ENCODE data around the gene TIMM17A. TPM values are rescaled to one million over a fixed set of nuclear protein-coding genes. Genes with fewer than 3 reads are reported as not detected.

The TIMM17A gene
- total and polyA plus RNA-seq, 2 donors (not counting 1 experiment from before 2014, with no cell fraction given): 47.7 to 103 TPM

DNA sequence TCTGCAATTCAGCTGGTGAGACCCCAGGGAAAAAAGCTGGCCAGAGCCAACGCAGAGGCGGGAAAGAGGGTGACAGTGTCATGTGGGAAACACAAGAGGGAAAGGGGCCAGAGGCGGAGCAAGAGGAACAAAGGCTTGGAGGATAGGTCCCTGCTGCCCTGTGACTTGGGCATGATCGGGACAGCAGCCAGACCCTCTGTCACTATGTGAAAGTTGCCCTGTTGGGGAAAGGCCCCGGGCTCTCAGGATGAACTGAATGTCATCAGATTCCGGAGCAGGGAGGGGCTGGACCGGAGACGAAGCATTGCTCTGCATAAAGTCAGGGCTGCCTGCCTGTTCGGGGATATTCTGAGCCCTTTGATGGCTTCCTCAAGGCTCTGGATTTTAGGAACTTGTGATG is 49.4 kb downstream of the TIMM17A start:
- H3K27me3 ChIP-seq (ENCODE audit: control insufficient read depth, insufficient read depth, low read length): no peaks in the 10 kb centered on the region

DNA sequence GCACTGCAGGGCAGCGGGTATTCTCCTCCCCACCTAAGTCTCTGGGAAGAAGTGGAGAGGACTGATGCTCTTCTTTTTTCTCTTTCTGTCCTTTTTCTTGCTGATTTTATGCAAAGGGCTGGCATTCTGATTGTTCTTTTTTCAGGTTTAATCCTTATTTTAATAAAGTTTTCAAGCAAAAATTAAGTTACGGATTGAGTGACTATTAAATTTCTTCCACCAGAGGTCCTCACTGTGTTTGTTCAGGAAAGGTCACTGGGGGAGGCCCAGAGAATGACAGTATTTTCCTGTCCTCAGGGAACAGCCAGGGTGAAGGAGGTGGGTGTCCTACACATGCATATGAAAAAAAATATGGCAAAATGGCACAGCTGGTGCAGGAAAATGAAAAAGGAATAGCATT is 50.7 kb downstream of the TIMM17A start:
- DNase-seq (ENCODE audit: low read depth in 2 of 2): peak in 1 of 2 donors; percentile 40
- H3K36me3 ChIP-seq (ENCODE audit: control insufficient read depth, insufficient read depth, low read length): peaks cover 9% of the 10 kb centered on the region

More for the DNA sequence above, 49.4 kb downstream of the TIMM17A start:
- no peak for DNase-seq (ENCODE audit: low read depth in 2 of 2)
- Histone ChIP-seq H3K9me3 (ENCODE audit: control insufficient read depth, insufficient read depth, low read depth, low read length) (no peaks in the 10 kb centered on the region), H2AFZ (ENCODE audit: low read length) (no peak overlapping the region), H3K4me2 (ENCODE audit: extremely low read depth, insufficient read depth, low read length) (no peak overlapping the region), H3K4me1 (ENCODE audit: control insufficient read depth, extremely low read depth, insufficient read depth, low read length) (no peaks in the 10 kb centered on the region), H3K27ac (ENCODE audit: insufficient read depth, low read length) (no peak overlapping the region), H3K36me3 (ENCODE audit: control insufficient read depth, insufficient read depth, low read length) (peaks cover 11% of the 10 kb centered on the region), H3K79me2 (ENCODE audit: control insufficient read depth, insufficient read depth, low read length) (no peaks in the 10 kb centered on the region), H4K20me1 (ENCODE audit: control insufficient read depth, extremely low read depth, insufficient read depth, low read length) (no peaks in the 10 kb centered on the region), H3K9ac (ENCODE audit: insufficient read depth, low read length) (no peak overlapping the region), H3K4me3 (replicated peaks in 1 of 4; ENCODE audit: control extremely low read depth in 1 of 4, insufficient read depth in 1 of 4, low read depth in 3 of 4, low read length in 4 of 4) (no peak overlapping the region)
- TF ChIP-seq, protein P1, sequence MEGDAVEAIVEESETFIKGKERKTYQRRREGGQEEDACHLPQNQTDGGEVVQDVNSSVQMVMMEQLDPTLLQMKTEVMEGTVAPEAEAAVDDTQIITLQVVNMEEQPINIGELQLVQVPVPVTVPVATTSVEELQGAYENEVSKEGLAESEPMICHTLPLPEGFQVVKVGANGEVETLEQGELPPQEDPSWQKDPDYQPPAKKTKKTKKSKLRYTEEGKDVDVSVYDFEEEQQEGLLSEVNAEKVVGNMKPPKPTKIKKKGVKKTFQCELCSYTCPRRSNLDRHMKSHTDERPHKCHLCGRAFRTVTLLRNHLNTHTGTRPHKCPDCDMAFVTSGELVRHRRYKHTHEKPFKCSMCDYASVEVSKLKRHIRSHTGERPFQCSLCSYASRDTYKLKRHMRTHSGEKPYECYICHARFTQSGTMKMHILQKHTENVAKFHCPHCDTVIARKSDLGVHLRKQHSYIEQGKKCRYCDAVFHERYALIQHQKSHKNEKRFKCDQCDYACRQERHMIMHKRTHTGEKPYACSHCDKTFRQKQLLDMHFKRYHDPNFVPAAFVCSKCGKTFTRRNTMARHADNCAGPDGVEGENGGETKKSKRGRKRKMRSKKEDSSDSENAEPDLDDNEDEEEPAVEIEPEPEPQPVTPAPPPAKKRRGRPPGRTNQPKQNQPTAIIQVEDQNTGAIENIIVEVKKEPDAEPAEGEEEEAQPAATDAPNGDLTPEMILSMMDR (conservative IDR thresholded peaks at IDR 0.05 in 1 of 2, IDR thresholded peaks at IDR 0.05 in 1 of 2; ENCODE audit: low read depth in 1 of 2, low read length in 2 of 2): no peak
- no peak for TF ChIP-seq EZH2 (IDR thresholded peaks at IDR 0.05; ENCODE audit: low read length, missing control alignments)

DNA sequence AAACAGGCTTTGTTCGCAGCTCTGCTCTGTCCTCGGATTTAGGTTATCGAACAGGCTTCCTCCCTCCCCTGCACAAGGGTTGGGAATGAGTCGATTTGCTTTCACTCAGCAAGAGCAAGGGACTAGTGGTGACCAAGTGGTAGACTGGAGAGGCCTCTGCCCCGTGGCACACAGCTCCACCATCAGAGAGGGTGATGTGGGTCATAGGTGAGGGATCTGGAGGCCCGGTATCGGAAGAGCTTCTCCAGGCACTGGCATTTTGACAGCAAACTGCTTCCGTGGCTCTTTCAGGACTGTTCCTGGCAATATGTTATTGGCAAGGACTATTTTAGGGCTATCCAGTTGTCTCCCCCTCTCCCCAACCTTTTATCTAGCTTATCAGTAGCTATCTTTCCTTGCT is 52.0 kb downstream of the TIMM17A start:
- no peak for DNase-seq (ENCODE audit: low read depth in 2 of 2)

More for the DNA sequence above, 50.7 kb downstream of the TIMM17A start:
- H3K9me3 ChIP-seq (ENCODE audit: control insufficient read depth, insufficient read depth, low read depth, low read length): no peaks in the 10 kb centered on the region
- H3K4me1 ChIP-seq (ENCODE audit: control insufficient read depth, extremely low read depth, insufficient read depth, low read length): no peaks in the 10 kb centered on the region
- TF ChIP-seq EZH2 (IDR thresholded peaks at IDR 0.05; ENCODE audit: low read length, missing control alignments): no peak
- TF ChIP-seq, protein P1 (conservative IDR thresholded peaks at IDR 0.05 in 1 of 2, IDR thresholded peaks at IDR 0.05 in 1 of 2; ENCODE audit: low read depth in 1 of 2, low read length in 2 of 2): peak in 1 of 2 donors; percentile 42
- no peaks in the 10 kb centered on the region for H3K79me2 ChIP-seq (ENCODE audit: control insufficient read depth, insufficient read depth, low read length)
- no peak overlapping the region for H3K27ac ChIP-seq (ENCODE audit: insufficient read depth, low read length)
- no peaks in the 10 kb centered on the region for H4K20me1 ChIP-seq (ENCODE audit: control insufficient read depth, extremely low read depth, insufficient read depth, low read length)
- H3K27me3 ChIP-seq (ENCODE audit: control insufficient read depth, insufficient read depth, low read length): no peaks in the 10 kb centered on the region
- no peak overlapping the region for H3K4me2 ChIP-seq (ENCODE audit: extremely low read depth, insufficient read depth, low read length)
- H2AFZ ChIP-seq (ENCODE audit: low read length): no peak overlapping the region
- no peak overlapping the region for H3K9ac ChIP-seq (ENCODE audit: insufficient read depth, low read length)
- H3K4me3 ChIP-seq (replicated peaks in 1 of 4; ENCODE audit: control extremely low read depth in 1 of 4, insufficient read depth in 1 of 4, low read depth in 3 of 4, low read length in 4 of 4): no peak overlapping the region

More for the DNA sequence above, 52.0 kb downstream of the TIMM17A start:
- H3K4me1 ChIP-seq (ENCODE audit: control insufficient read depth, extremely low read depth, insufficient read depth, low read length): no peaks in the 10 kb centered on the region
- no peak overlapping the region for H3K9ac ChIP-seq (ENCODE audit: insufficient read depth, low read length)
- H3K79me2 ChIP-seq (ENCODE audit: control insufficient read depth, insufficient read depth, low read length): no peaks in the 10 kb centered on the region
- H3K9me3 ChIP-seq (ENCODE audit: control insufficient read depth, insufficient read depth, low read depth, low read length): no peaks in the 10 kb centered on the region
- no peak overlapping the region for H3K27ac ChIP-seq (ENCODE audit: insufficient read depth, low read length)
- H3K27me3 ChIP-seq (ENCODE audit: control insufficient read depth, insufficient read depth, low read length): no peaks in the 10 kb centered on the region
- no peak overlapping the region for H2AFZ ChIP-seq (ENCODE audit: low read length)
- peaks cover 9% of the 10 kb centered on the region for H3K36me3 ChIP-seq (ENCODE audit: control insufficient read depth, insufficient read depth, low read length)
- H3K4me3 ChIP-seq (replicated peaks in 1 of 4; ENCODE audit: control extremely low read depth in 1 of 4, insufficient read depth in 1 of 4, low read depth in 3 of 4, low read length in 4 of 4): no peak overlapping the region
- H3K4me2 ChIP-seq (ENCODE audit: extremely low read depth, insufficient read depth, low read length): no peak overlapping the region
- no peaks in the 10 kb centered on the region for H4K20me1 ChIP-seq (ENCODE audit: control insufficient read depth, extremely low read depth, insufficient read depth, low read length)
- no peak for TF ChIP-seq EZH2 (IDR thresholded peaks at IDR 0.05; ENCODE audit: low read length, missing control alignments)
- TF ChIP-seq, protein P1 (conservative IDR thresholded peaks at IDR 0.05 in 1 of 2, IDR thresholded peaks at IDR 0.05 in 1 of 2; ENCODE audit: low read depth in 1 of 2, low read length in 2 of 2): no peak

All from fibroblast of lung (primary cell).